HG03342 (cell line): Measurements from ENCODE around the gene TMEM225B.
"Not testable (repeated sequence)": the region's sequence is repeated elsewhere in the genome, so short reads cannot be mapped to it uniquely, and the experiment has no call there.

Experiments
- ATAC-seq: cut with Tn5 transposase; IDR thresholded peaks from one replicate; pipeline ENCODE4 v1.9.1; 2021; ENCODE audit warnings: mild to moderate bottlenecking, moderate library complexity; ENCODE audit not compliant: unreplicated experiment

The TMEM225B gene

GRCh38 chr7:99597762-99598501 lies at the start of gene TMEM225B:
Gene TMEM225B (plus strand): TSS chr7:99598267. CDS start chr7:99604389, 6,122 bp downstream.
- ATAC-seq: no peak

GRCh38 chr7:99549545-99549944 lies 48.5 kb upstream of the TMEM225B start:
- ATAC-seq: not testable (repeated sequence)

GRCh38 chr7:99551334-99551733 lies 46.7 kb upstream of the TMEM225B start:
- ATAC-seq: no peak

- ATAC-seq: peak; percentile 94
These were observed 46.2 kb upstream of the TMEM225B start, which contains the start of gene FAM200A for GRCh38 chr7:99551767-99552463. Gene FAM200A (minus strand): TSS chr7:99552114. CDS start chr7:99548407, 3,707 bp downstream.

GRCh38 chr7:99553039-99553438 lies 45.0 kb upstream of the TMEM225B start:
- ATAC-seq: no peak

- ATAC-seq: no peak
These were observed 43.1 kb upstream of the TMEM225B start for GRCh38 chr7:99554939-99555338.

- no peak for ATAC-seq
These were observed 40.9 kb upstream of the TMEM225B start for GRCh38 chr7:99557196-99557607.

- peak; percentile 35 for ATAC-seq
These were observed 40.1 kb upstream of the TMEM225B start for GRCh38 chr7:99557940-99558305.

GRCh38 chr7:99558306-99559174 lies 39.5 kb upstream of the TMEM225B start, which contains the start of gene ZNF655:
Gene ZNF655 (plus strand): TSS chr7:99558642. CDS start chr7:99560560, 1,918 bp downstream.
- ATAC-seq: peak; percentile 81

- ATAC-seq: no peak
These were observed 38.7 kb upstream of the TMEM225B start for GRCh38 chr7:99559175-99559915.

- ATAC-seq: no peak
These were observed 37.0 kb upstream of the TMEM225B start for GRCh38 chr7:99560834-99561736.

GRCh38 chr7:99561737-99562051 lies 36.4 kb upstream of the TMEM225B start:
- ATAC-seq: no peak

GRCh38 chr7:99562114-99562784 lies 35.8 kb upstream of the TMEM225B start:
- ATAC-seq: no peak

- ATAC-seq: no peak
These were observed 35.2 kb upstream of the TMEM225B start for GRCh38 chr7:99562832-99563231.

- no peak for ATAC-seq
These were observed 34.4 kb upstream of the TMEM225B start for GRCh38 chr7:99563650-99564049.

GRCh38 chr7:99568770-99569169 lies 29.3 kb upstream of the TMEM225B start:
- not testable (repeated sequence) for ATAC-seq

GRCh38 chr7:99571768-99572167 lies 26.3 kb upstream of the TMEM225B start:
- ATAC-seq: no peak

- no peak for ATAC-seq
These were observed 24.8 kb upstream of the TMEM225B start for GRCh38 chr7:99573257-99573656.

GRCh38 chr7:99576251-99576650 lies 21.8 kb upstream of the TMEM225B start:
- no peak for ATAC-seq
